Measurements from ENCODE around the gene PABPC1L.
A peak's percentile ranks its signal among the peaks of the same experiment; 100 is the strongest.

DNA sequence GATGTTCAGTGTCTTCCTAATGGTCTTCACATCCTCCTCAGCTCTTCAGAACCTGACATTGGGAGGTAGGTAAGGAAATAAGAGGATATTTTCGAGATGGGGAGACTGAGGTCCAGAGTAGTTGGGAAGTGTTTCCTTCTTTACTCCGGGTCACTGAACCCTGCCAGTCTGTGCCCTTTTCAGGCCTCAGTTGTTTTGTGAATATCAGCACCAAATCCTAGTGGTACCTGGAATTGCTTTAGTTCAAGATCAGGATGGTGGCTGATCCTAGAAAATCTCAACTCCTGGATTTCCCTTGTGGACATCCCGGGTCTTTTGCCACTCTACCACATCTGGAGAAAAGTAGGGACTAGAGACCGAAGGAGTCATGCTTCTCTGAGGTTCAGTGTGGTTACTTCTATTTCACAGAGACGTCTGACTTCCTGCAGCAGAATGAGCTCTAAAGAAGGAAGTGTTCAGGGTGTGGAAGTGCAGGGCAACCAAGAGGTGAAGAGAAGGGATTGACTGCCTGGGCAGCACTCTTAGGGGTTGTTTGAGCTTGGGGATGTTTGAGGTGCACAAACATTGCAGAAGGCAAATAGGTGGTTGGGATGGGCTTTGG lies 57.4 kb downstream of the PABPC1L start:
- TF ChIP-seq POLR2A (IDR thresholded peaks at IDR 0.05) = peak; percentile 16
- TF ChIP-seq, protein P1, sequence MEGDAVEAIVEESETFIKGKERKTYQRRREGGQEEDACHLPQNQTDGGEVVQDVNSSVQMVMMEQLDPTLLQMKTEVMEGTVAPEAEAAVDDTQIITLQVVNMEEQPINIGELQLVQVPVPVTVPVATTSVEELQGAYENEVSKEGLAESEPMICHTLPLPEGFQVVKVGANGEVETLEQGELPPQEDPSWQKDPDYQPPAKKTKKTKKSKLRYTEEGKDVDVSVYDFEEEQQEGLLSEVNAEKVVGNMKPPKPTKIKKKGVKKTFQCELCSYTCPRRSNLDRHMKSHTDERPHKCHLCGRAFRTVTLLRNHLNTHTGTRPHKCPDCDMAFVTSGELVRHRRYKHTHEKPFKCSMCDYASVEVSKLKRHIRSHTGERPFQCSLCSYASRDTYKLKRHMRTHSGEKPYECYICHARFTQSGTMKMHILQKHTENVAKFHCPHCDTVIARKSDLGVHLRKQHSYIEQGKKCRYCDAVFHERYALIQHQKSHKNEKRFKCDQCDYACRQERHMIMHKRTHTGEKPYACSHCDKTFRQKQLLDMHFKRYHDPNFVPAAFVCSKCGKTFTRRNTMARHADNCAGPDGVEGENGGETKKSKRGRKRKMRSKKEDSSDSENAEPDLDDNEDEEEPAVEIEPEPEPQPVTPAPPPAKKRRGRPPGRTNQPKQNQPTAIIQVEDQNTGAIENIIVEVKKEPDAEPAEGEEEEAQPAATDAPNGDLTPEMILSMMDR (IDR thresholded peaks at IDR 0.05) = no peak
